ENCODE data around the gene KRTAP10-10. TPM values are rescaled to one million over a fixed set of nuclear protein-coding genes. Genes with fewer than 3 reads are reported as not detected.

The KRTAP10-10 gene
- total RNA-seq, 1 experiment from 2014 or later = not detected

DNA sequence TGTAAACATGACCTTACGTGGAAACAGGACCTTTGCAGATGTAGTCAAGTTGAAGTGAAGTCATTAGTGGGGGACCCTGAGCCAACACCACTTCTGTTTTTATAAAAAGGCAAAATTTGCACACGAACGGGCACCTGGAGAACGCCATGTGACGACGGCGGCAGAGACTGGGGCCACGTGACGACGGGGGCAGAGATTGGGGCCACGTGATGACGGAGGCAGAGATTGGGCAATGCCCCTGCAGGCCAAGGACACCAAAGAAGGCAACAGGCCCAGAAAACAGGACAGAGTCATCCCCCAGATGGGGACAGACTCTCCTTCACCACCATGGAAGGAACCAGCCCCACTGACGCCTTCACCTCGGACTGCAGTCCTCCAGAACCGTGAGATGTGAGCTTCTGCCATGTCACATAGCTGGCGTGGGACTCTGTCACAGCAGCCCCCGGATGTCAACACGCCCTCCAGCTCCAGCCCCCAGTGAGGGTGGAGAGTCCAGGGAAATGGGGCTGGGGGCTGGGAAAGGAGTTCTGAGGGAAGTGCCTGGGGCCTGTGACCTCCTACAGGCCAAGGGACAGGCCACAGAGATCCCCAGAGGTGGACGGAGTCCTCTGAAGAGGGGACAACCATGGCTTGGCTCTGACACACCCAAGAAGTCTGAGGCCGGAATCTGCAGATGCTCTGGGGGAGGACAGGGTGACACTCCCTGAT lies 13.3 kb downstream of the KRTAP10-10 start:
- no peak overlapping the region for H3K27ac Mint-ChIP-seq (ENCODE audit: unreplicated experiment)
- Histone ChIP-seq H3K27me3 (replicated peaks; ENCODE audit: control insufficient read depth, insufficient read depth, low read length) (no peaks in the 10 kb centered on the region), H3K4me3 (ENCODE audit: low read depth, low read length) (no peak overlapping the region), H3K4me1 (no peaks in the 10 kb centered on the region), H3K9me3 (peaks cover 3% of the 10 kb centered on the region; the same call in 1 of the 2 replicates), H3K36me3 (ENCODE audit: control insufficient read depth, insufficient read depth, low read length) (no peaks in the 10 kb centered on the region)
- POLR2A ChIA-PET = no interaction called here
- no peaks in the 10 kb centered on the region for H3K27me3 Mint-ChIP-seq (ENCODE audit: insufficient read depth, unreplicated experiment)
- H3K9me3 Mint-ChIP-seq (ENCODE audit: unreplicated experiment) = peaks cover 7% of the 10 kb centered on the region
- CTCF ChIA-PET = no interaction called here
- H3K4me1 Mint-ChIP-seq (ENCODE audit: low read depth, unreplicated experiment) = no peaks in the 10 kb centered on the region
- no peak overlapping the region for H3K4me3 Mint-ChIP-seq (ENCODE audit: unreplicated experiment)
- no peak for DNase-seq
- no peaks in the 10 kb centered on the region for H3K36me3 Mint-ChIP-seq (ENCODE audit: insufficient read depth, unreplicated experiment)
- no TSS peak for BruUV-seq (replicated peaks)
- intact Hi-C loops (cut with micrococcal nuclease; ENCODE audit: unreplicated experiment) = no loop called here
- TF ChIP-seq, protein P1, sequence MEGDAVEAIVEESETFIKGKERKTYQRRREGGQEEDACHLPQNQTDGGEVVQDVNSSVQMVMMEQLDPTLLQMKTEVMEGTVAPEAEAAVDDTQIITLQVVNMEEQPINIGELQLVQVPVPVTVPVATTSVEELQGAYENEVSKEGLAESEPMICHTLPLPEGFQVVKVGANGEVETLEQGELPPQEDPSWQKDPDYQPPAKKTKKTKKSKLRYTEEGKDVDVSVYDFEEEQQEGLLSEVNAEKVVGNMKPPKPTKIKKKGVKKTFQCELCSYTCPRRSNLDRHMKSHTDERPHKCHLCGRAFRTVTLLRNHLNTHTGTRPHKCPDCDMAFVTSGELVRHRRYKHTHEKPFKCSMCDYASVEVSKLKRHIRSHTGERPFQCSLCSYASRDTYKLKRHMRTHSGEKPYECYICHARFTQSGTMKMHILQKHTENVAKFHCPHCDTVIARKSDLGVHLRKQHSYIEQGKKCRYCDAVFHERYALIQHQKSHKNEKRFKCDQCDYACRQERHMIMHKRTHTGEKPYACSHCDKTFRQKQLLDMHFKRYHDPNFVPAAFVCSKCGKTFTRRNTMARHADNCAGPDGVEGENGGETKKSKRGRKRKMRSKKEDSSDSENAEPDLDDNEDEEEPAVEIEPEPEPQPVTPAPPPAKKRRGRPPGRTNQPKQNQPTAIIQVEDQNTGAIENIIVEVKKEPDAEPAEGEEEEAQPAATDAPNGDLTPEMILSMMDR (IDR thresholded peaks at IDR 0.05; ENCODE audit: insufficient read depth in 1 of 2, low read depth in 1 of 2, low read length in 1 of 2, severe bottlenecking in 1 of 2, unreplicated experiment in 1 of 2) = no peak

DNA sequence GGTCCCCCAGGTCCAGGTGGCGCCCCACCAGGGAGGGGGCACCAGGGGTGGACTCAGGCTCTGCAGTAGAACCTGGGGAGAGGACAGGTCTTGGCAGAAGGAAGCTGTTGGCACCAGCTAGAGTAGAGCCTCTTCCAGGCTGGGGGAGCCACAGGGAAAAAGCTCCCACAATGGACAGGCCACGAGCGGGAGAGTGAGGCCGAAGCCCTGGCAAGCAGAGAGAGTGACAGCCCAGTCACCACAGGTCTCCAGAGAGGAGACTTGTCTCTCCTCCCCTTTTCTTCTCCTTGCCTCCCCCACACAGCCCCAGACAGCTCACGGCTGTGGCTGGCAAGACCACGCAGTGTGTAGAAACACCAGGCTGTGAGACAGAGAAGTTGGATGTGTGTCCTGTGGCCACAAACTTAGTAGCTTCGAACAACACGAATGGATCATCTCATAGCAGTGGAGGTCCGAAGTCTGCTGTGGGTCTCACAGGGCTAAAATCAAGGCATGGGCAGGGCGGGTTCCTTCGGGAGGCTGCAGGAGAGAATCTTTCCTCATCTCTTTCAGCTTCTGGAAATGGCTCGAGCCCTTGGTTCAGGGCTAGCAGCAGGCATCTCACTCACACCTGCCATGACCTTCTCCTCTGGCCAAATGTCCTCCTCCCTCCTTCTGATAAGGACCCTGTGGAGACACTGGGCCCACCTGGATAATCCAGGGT lies 14.0 kb downstream of the KRTAP10-10 start:
- Histone ChIP-seq H3K4me3 (ENCODE audit: low read depth, low read length) (no peak overlapping the region), H3K4me1 (no peaks in the 10 kb centered on the region), H3K36me3 (ENCODE audit: control insufficient read depth, insufficient read depth, low read length) (no peaks in the 10 kb centered on the region), H3K9me3 (no peaks in the 10 kb centered on the region), H3K27me3 (replicated peaks; ENCODE audit: control insufficient read depth, insufficient read depth, low read length) (no peaks in the 10 kb centered on the region)
- no peak overlapping the region for H3K4me3 Mint-ChIP-seq (ENCODE audit: unreplicated experiment)
- no peaks in the 10 kb centered on the region for H3K36me3 Mint-ChIP-seq (ENCODE audit: insufficient read depth, unreplicated experiment)
- H3K4me1 Mint-ChIP-seq (ENCODE audit: low read depth, unreplicated experiment) = no peaks in the 10 kb centered on the region
- no peak for DNase-seq
- POLR2A ChIA-PET = no interaction called here
- CTCF ChIA-PET = interaction anchor here (0.7 kb wide), 1 partner anchor 85 kb away, joined by 5 read pairs; no protein-coding TSS in a partner anchor
- H3K27me3 Mint-ChIP-seq (ENCODE audit: insufficient read depth, unreplicated experiment) = no peaks in the 10 kb centered on the region
- TF ChIP-seq, protein P1 (IDR thresholded peaks at IDR 0.05; ENCODE audit: insufficient read depth in 1 of 2, low read depth in 1 of 2, low read length in 1 of 2, severe bottlenecking in 1 of 2, unreplicated experiment in 1 of 2) = no peak
- no TSS peak for BruUV-seq (replicated peaks)
- no peak overlapping the region for H3K27ac Mint-ChIP-seq (ENCODE audit: unreplicated experiment)
- H3K9me3 Mint-ChIP-seq (ENCODE audit: unreplicated experiment) = peaks cover 6% of the 10 kb centered on the region
- intact Hi-C loops (cut with micrococcal nuclease; ENCODE audit: unreplicated experiment) = no loop called here

DNA sequence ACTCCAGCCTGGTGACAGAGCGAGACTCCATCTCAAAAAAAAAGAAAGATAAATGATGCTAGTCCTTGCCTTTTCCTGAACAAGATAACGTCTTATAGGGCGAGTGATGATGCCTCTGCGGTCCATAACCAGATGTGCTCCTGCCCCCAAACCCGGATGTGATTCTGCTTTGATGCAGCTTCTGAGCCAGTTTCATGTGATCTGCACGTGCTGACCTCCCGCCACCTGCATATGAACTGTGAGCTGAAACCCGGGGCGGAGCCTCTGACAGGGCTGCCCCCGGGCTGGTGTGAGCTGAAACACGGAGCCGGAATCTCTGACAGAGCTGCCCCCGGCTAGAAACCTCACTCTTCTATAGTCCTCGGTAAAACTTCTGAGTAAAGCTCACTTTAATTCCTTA lies 16.0 kb downstream of the KRTAP10-10 start:
- Mint-ChIP-seq H3K4me3 (ENCODE audit: unreplicated experiment) (no peak overlapping the region), H3K27me3 (ENCODE audit: insufficient read depth, unreplicated experiment) (no peaks in the 10 kb centered on the region), H3K4me1 (ENCODE audit: low read depth, unreplicated experiment) (no peaks in the 10 kb centered on the region), H3K27ac (ENCODE audit: unreplicated experiment) (no peak overlapping the region), H3K9me3 (ENCODE audit: unreplicated experiment) (no peaks in the 10 kb centered on the region), H3K36me3 (ENCODE audit: insufficient read depth, unreplicated experiment) (no peaks in the 10 kb centered on the region)
- CTCF ChIA-PET = interaction anchor here (0.8 kb wide), 1 partner anchor 143 kb away, joined by 3 read pairs; no protein-coding TSS in a partner anchor
- no TSS peak for BruUV-seq (replicated peaks)
- H3K4me1 ChIP-seq = no peaks in the 10 kb centered on the region
- no peaks in the 10 kb centered on the region for H3K9me3 ChIP-seq
- no peaks in the 10 kb centered on the region for H3K27me3 ChIP-seq (replicated peaks; ENCODE audit: control insufficient read depth, insufficient read depth, low read length)
- no peaks in the 10 kb centered on the region for H3K36me3 ChIP-seq (ENCODE audit: control insufficient read depth, insufficient read depth, low read length)
- no peak overlapping the region for H3K4me3 ChIP-seq (ENCODE audit: low read depth, low read length)
- DNase-seq = peak in 1 of 2 experiments; percentile 5
- POLR2A ChIA-PET = no interaction called here
- intact Hi-C loops (cut with micrococcal nuclease; ENCODE audit: unreplicated experiment) = no loop called here
- TF ChIP-seq, protein P1 (IDR thresholded peaks at IDR 0.05; ENCODE audit: insufficient read depth in 1 of 2, low read depth in 1 of 2, low read length in 1 of 2, severe bottlenecking in 1 of 2, unreplicated experiment in 1 of 2) = no peak
